Measurements from ENCODE around the gene P3H3.

DNA sequence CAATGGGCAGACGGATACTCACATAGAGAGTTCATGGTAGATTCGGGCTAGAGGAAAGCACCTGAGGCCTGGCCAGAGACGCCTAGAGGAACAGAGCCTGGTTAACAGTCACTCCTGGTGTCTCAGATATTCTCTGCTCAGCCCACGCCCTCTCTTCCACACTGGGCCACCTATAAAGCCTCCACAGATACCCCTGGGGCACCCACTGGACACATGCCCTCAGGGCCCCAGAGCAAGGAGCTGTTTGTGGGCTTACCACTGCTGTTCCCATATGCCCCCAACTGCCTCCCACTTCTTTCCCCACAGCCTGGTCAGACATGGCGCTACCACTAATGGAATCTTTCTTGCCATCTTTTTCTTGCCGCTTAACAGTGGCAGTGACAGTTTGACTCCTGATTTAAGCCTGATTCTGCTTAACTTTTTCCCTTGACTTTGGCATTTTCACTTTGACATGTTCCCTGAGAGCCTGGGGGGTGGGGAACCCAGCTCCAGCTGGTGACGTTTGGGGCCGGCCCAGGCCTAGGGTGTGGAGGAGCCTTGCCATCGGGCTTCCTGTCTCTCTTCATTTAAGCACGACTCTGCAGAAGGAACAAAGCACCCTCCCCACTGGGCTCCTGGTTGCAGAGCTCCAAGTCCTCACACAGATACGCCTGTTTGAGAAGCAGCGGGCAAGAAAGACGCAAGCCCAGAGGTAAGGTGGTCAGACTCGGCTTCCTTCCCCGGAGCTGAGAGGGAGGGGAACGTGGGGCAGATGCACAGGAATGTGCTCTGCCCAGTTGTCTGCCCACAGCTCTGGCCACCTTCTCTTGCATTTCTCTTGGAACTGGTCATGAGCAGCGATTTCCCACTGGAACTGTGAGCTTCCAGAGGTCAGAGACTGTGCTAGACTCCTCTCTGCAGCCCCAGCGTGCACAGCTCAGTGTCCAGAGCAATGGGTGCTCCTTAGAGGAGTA lies 39.0 kb upstream of the P3H3 start, which contains the start of gene CD4:
- TF ChIP-seq POLR2A (IDR thresholded peaks at IDR 0.05) = no peak
- TF ChIP-seq, protein P1, sequence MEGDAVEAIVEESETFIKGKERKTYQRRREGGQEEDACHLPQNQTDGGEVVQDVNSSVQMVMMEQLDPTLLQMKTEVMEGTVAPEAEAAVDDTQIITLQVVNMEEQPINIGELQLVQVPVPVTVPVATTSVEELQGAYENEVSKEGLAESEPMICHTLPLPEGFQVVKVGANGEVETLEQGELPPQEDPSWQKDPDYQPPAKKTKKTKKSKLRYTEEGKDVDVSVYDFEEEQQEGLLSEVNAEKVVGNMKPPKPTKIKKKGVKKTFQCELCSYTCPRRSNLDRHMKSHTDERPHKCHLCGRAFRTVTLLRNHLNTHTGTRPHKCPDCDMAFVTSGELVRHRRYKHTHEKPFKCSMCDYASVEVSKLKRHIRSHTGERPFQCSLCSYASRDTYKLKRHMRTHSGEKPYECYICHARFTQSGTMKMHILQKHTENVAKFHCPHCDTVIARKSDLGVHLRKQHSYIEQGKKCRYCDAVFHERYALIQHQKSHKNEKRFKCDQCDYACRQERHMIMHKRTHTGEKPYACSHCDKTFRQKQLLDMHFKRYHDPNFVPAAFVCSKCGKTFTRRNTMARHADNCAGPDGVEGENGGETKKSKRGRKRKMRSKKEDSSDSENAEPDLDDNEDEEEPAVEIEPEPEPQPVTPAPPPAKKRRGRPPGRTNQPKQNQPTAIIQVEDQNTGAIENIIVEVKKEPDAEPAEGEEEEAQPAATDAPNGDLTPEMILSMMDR (IDR thresholded peaks at IDR 0.05) = no peak
- peak in 1 of 2 donors; percentile 16 for TF ChIP-seq POLR2AphosphoS5 (IDR thresholded peaks at IDR 0.05; ENCODE audit: insufficient read depth in 1 of 2, low read depth in 1 of 2)
